ENCODE measurements around the gene MRPS5.

The MRPS5 gene

GRCh38 chr2:95087379-95087778 is 34.2 kb downstream of the MRPS5 start:
- DNase-seq = no peak

DNA sequence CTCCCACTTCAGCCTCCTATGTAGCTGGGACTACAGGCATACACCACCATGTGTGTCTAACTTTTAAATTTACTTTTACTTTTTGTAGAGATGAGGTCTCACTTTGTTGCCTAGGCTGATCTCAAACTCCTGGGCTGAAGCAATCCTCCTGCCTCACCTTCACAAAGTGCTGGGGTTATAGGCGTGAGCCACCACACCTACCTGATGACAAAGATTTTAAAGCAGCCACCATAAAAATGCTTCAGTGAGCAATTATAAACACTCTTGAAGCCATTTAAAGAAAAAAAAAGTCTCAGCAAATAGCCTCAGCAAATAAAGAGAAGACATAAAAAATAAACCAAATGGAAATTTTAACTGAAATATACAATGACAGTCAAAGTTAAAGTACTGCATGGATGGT is 35.6 kb downstream of the MRPS5 start:
- no peak for DNase-seq

DNA sequence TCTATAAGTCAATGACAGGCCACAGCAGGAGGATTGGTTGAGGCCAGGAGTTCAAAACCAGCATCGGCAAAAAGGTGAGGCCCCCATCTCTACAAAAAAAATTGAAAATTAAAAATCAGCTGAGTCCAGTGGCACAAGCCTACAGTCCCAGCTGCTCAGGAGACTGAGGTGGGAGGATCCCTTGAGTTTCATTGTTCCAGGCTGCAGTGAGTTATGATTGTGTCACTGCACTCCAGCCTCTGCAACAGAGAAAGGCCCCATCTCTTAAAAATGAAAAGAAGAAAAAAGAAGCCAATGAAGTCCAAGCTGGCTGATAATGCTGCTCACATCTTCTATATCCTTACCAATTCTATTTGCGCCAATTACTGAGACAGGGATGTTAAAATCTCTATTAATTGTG is 39.1 kb downstream of the MRPS5 start:
- DNase-seq = no peak

GRCh38 chr2:95079199-95079683 is 42.4 kb downstream of the MRPS5 start:
- no peak for DNase-seq

GRCh38 chr2:95077861-95078603 is 43.6 kb downstream of the MRPS5 start:
- no peak for DNase-seq

- DNase-seq = no peak
These were observed 44.1 kb downstream of the MRPS5 start for GRCh38 chr2:95077530-95077825.

- DNase-seq = no peak
These were observed 44.7 kb downstream of the MRPS5 start for GRCh38 chr2:95076705-95077529.

DNA sequence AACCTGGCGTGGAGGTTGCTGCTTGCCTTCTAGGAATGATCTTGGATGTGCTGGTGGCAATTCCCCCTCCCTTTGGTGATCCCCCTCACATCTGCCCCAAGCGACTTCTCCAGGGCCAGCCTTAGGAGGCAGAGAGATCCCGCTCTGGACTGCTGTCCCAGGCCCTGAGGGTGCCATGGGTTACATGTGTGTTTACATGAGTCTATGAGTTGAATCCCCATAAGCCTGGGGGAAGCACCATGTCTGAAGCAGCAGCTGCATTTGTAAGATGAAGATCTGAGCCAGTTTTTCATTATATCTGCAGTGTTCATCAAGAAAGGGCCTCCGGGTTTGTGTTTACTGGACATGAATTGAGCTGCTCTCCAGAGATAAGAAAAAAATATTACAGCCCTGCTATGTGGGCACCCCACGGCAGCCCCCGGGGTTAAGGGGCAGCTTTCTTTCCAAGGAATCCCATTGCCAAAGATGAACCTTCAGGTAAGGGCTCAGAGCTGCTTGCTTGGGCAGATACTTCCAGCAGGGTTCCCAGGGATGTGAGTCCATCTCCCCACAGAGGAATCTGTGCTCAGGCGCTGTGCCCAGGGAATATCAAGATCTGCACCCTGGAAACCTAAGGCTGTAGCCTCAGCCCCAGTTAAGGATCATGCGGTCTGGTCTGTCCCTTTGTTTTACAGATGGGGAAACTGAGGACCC is 46.0 kb downstream of the MRPS5 start:
- DNase-seq = no peak

DNA sequence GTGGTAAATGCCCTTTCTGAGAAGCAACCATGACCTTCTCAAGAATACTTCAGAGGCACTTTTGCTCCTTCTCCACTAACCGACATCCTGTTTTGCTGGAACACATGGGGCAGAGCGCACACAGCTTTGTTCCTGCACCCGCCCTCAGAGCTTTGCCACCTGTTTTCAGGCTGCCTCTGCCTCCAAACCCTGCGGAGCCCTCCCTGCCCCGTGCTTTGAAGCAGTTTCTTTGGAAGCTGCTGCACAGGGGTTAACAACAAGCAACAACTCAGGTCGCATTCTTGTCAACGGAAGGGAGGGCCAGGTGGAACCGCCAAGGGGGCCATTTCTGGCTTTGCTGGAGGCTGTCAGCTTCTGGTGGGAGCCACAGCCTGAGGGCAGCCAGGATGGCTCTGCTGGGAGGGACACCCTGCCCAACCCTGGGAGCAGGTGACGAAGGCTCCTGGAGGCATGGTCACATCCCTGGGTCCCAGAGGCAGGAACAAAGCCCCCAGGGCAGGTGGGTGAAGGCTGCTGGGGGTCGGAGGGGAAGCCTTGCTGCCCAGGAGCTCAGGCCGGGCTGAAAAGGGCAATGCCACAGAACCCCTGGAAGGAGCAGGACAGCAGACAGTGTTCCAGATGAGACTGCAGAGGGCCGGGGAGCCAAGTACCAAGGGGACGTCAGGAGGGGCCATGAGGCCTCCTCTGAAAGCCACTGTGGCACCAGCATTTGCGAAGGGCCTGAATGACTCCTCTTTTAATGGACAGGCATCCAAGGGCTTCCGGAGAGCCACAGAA is 46.8 kb downstream of the MRPS5 start:
- DNase-seq = no peak

- no peak for DNase-seq
These were observed 47.5 kb downstream of the MRPS5 start for GRCh38 chr2:95073856-95074662.

DNA sequence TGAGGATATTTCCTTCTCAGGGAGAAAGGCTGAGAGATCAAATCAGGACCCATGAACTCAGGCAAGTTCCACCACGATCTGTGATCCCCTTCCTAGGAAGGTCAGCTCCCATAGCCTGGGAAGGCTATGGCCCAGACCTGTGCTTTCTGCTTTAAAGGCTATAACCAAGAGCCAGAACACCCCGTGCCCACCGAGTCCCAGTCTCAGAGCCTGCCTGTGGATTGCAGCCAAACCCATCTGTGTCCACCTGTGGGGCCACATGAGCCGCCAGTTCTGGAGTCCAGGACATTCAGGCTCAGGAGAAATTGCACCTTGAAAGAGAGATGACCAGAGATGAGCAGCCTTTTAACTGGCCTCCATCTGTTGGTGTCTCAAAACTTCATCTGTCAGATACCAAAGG is 49.2 kb downstream of the MRPS5 start:
- no peak for DNase-seq

DNA sequence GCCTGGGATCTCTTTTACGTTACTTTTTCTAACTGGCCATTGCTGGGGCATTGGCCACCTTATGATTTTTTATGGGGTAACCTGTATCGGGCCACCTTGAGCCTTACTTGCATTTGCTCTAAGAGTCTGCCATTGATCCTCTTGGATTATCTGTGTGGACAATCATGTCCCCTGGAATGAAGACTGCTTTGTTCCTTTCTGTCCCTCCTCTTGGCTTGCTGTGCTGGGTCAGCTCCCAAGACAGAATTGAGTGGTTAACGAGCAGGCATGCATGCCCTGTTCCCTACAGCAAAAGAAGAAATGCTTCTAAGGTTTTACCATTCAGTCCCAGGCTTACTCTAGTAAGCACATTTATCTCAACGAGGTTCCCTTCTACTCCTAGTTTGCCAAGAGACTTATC is 49.8 kb downstream of the MRPS5 start:
- no peak for DNase-seq

DNA sequence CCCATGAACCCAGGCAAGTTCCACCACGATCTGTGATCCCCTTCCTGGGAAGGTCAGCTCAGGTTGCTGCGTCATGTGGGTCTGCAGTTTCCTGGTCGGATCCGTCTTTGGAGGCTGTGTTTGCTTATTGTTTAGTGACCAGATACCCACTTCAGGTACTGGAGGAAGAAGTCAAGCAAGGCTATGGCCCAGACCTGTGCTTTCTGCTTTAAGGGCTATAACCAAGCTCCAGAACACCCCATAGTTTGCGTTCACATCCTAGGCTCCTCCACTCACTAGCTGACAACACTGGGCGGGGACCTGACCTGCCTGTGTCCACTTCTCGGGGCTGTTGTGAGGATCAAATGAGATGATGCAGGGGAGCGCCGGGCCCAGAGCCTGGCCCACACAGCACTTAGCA is 52.1 kb downstream of the MRPS5 start:
- DNase-seq = no peak

DNA sequence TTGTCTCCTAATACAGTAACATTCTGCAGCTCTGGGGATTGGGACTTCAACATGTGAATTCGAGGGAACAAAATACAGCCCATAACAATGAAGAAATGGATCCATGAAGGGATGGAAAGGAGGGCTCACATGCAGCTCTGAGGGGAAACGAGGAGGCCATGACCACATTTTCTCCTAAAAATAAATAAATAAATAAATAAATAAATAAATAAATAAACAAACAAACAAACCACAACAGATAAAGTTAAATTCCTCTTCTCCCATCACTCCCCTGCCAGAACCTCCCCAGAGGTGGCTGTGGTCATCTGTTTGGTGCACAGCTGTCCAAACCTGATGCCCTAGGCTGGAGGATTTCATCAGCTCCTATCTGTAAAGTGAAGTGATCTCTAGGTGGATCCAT is 53.4 kb downstream of the MRPS5 start:
- DNase-seq = no peak

GRCh38 chr2:95063086-95063958 is 58.3 kb downstream of the MRPS5 start:
- no peak for DNase-seq

- DNase-seq = no peak
These were observed 59.1 kb downstream of the MRPS5 start for GRCh38 chr2:95062242-95063085.

GRCh38 chr2:95061601-95062183 is 59.9 kb downstream of the MRPS5 start:
- DNase-seq = no peak

GRCh38 chr2:95061119-95061512 is 60.5 kb downstream of the MRPS5 start:
- DNase-seq = no peak

DNA sequence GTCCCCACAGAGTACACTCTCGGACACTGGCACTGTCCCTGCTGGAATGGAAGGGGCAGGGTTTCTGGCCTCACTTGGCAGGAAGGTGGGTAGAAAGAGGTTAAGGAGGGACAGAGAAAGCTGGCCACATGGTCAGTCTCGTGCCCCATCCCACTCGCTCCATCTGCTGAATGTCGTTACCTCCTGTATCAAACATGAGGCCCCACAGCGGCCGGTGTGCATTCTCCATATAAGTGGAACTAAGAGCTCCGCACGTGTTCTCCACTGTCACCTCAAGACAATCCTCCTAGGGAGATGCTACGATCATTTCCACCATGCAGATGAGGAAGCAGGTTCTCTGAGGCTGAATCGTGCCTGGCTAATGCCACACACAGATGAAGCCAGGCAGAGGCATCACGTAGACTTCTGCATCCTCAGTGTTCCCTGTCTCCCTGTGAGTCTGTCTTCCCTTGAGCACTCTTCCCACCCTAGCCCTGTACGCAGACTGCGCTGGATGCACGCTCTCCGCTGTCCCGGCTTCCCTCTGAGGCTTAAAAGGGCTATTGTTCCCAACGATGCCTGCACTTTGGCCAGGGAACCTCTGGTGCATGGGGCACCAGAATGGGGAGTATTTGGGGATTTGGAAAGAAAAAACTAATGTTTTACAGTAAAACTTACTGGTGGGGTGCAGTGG is 61.0 kb downstream of the MRPS5 start:
- no peak for DNase-seq
